K562 treated with DMSO at 1 percent for 48 hours (cell line): Measurements from ENCODE around the gene CDKN2AIPNL. TPM values are rescaled to one million over a fixed set of nuclear protein-coding genes. Genes with fewer than 3 reads are reported as not detected.

Experiments used
- total RNA-seq: library from RNA; unstranded; fragments of 300-600 nt; gene quantifications from 2 replicates; pipeline ENCODE4 v1.2.3, GENCODE V29; 2022; ENCODE audit warnings: low replicate concordance; ENCODE audit errors: extremely low read depth

The CDKN2AIPNL gene, protein sequence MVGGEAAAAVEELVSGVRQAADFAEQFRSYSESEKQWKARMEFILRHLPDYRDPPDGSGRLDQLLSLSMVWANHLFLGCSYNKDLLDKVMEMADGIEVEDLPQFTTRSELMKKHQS
- not detected in 2 replicates for total RNA-seq

DNA sequence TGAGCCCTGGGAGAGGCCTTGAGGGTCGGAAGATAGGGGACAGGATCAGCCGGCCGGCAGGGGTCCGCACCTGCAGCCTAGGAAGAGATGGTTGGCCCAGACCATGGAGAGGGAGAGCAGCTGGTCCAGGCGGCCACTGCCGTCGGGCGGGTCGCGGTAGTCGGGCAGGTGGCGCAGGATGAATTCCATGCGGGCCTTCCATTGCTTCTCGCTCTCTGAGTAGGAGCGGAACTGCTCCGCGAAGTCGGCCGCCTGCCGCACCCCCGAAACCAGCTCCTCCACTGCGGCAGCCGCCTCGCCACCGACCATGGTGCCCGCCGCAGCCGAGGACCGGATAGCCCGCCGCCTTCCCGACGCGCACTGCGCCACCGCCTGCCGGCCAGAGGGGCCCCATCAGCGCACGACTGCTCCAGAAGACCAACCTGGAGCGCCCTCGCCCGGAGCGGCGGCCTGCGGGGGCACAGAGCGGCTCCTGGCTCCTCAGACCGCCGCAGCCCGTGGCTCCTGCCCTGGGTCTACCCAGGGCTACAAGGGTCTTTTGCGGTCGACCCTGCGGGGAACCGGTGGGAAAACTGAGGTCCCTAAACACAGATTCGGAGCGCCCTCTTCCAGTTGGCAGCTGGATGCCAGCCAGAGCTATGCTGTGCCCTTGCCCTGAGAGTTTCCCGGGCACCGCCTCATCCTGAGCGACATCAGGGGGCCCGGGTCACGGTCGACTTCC lies at the start of gene CDKN2AIPNL:
CDKN2AIPNL (minus strand) TSS at position 336 of the 721 bp plus-strand sequence; CDS start at position 309, 27 bp downstream.

DNA sequence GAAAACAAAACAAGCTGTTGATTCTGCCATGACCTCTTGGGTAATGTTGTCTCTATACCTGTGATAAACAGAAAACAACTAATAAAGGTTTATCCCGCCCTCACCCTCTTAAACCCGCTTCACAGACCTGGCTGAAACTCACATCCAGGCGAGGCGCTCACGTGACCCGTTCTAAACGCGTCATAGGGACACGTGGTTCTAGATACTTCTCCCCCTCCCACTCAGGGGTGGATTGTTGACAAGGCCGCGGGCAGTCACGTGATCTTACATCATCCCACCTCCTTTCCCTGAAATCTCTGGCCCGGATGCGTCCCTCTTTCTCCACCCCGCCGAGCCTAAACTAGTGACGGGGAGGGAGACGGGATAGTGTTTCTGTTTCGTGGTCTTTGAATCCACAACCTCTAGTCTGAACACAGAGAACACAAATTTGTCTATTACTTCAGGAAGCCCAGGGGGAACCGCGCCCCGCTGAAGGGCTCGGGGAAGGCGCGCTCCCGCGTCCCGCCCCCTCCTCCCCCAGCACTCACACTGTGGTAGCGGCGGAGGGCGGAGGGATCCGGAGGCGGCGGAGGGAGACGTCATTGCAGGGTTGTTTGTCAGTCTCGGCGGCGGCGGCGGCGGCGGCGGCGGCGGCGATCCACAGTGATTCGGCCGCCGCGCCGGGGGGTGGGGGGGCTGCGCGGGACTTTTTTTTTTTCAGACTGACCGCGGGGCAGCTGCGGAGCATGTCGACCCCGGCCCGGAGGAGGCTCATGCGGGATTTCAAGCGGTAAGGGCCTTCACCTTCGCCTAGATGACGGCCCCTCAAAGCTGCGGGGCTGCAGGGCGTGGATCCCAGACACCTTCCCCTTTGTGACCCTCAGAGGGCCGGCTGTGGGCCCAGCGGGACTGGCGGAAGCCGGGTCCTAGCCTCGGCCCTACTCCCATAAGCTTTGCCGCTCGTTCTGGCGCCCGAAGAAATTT lies 40.5 kb downstream of the CDKN2AIPNL start, which contains the start of gene UBE2B:
UBE2B (plus strand) TSS at position 699 of the 963 bp plus-strand sequence; CDS start at position 726, 27 bp downstream.

Other genes with a start within 250 kb of the CDKN2AIPNL start
- gene SKP1, start 234.9 kb downstream of the CDKN2AIPNL start, total RNA-seq: not detected in 2 replicates
- gene PPP2CA, start 185.8 kb downstream of the CDKN2AIPNL start, total RNA-seq: not detected in 2 replicates
- not detected in 2 replicates for gene CDKL3, start 44.7 kb downstream of the CDKN2AIPNL start, total RNA-seq
- not detected in 2 replicates for gene UBE2B, start 40.3 kb downstream of the CDKN2AIPNL start, total RNA-seq
- not detected in 2 replicates for gene JADE2, start 113.8 kb upstream of the CDKN2AIPNL start, total RNA-seq
- gene SAR1B, start 220.9 kb upstream of the CDKN2AIPNL start, total RNA-seq: not detected in 2 replicates
- gene SEC24A, start 236.9 kb upstream of the CDKN2AIPNL start, total RNA-seq: not detected in 2 replicates